ENCODE data around the gene SPANXA2.
"Not testable (repeated sequence)": the region's sequence is repeated elsewhere in the genome, so short reads cannot be mapped to it uniquely, and the experiment has no call there.

The SPANXA2 gene, protein sequence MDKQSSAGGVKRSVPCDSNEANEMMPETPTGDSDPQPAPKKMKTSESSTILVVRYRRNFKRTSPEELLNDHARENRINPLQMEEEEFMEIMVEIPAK

DNA sequence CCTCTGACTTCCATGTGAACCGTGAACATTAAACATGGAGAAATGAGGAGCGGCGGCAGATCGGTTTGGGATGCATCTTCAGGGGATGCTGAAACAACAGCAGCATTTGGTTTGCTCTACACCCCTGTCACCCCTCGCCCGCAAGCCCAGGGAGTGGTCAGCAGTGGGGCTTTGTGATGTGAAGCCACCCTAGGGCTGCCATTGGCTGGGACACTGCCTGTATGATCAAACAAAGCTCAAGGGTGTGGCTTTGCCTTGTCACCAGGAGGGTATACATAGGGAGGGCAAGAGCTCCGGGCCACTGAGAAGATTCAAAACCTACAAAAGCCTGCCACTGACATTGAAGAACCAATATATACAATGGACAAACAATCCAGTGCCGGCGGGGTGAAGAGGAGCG is at the start of gene SPANXA2:
TSS of gene SPANXA2 (plus strand) at position 301 of the 400 bp plus-strand sequence. CDS start at position 361, 60 bp downstream.
- not testable (repeated sequence) for DNase-seq (ENCODE audit: low read depth in 2 of 2)

DNA sequence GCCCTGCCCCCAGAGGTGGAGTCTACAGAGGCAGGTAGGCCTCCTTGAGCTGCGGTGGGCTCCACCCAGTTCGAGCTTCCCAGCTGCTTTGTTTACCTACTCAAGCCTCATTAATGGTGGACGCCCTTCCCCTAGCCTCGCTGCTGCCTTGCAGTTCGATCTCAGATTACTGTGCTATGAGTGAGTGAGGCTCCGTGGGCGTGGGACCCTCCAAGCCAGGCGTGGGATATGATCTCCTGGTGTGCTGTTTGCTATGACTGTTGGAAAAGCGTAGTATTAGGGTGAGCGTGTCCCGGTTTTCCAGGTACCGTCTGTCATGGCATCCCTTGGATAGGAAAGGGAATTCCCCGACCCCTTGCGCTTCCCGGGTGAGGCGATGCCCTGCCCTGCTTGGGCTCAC is 47.0 kb upstream of the SPANXA2 start:
- not testable (repeated sequence) for DNase-seq (ENCODE audit: low read depth in 2 of 2)

DNA sequence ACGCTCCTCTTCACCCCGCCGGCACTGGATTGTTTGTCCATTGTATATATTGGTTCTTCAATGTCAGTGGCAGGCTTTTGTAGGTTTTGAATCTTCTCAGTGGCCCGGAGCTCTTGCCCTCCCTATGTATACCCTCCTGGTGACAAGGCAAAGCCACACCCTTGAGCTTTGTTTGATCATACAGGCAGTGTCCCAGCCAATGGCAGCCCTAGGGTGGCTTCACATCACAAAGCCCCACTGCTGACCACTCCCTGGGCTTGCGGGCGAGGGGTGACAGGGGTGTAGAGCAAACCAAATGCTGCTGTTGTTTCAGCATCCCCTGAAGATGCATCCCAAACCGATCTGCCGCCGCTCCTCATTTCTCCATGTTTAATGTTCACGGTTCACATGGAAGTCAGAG is 4.9 kb upstream of the SPANXA2 start, which contains the start of gene SPANXA1:
TSS of gene SPANXA1 (minus strand) at position 101 of the 400 bp plus-strand sequence. CDS start at position 41, 60 bp downstream.
- DNase-seq (ENCODE audit: low read depth in 2 of 2) = not testable (repeated sequence)

DNA sequence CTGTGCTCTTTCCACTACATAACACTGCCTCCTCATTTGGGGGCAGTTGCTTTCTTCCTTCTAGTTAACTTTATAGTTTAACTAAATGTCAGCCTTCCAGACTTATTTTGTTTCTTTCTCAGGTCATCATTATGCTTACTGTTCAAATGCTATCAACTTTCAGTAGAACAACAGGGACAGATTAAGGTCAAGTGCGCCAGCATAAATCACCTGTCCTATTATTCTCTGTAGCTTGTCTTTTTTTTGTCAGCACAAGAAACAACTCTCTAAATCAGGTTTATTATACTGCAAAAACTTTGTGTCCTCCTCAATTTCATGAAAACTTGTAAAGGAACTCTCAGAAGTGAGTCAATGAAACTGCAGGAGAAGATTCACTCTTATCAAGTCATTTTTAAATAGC is 19.6 kb downstream of the SPANXA2 start:
- no peak for DNase-seq (ENCODE audit: low read depth in 2 of 2)

DNA sequence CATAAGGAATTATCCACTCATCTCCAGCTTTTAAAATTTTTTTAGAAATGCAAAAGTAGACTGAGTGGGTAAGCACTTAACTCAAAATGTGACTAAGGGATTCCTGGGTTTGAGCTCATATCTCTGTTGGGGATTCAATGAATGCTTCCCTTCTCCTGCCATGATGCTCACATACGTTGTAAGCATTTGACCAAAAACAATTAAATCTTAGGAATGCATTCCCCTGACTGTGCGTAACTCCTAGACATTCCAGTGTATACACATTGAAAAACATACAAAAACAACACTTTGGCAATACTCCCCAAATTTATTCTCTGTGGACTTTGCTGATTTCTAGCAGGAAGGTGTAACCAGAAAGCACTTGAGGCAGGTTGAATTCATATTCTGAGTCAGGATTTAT is 29.8 kb downstream of the SPANXA2 start:
- no peak for DNase-seq (ENCODE audit: low read depth in 2 of 2)

DNA sequence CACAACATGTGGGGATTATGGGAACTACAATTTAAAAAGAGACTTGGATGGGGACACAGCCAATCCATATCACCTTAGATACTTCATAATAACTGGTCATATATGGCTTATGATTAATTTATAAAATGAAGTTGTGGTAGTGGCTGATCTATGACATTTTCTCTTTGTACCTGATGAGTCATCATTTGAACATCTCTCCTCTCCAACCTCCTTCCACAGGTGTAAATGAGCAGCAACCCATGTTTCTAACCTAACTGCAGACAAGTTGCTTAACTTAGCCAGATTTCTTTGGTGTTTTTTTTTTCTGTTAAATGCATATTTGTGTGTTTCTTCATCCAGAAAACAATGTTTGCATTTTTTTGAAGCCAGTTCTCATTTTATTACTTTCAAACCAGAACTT is 42.6 kb downstream of the SPANXA2 start:
- no peak for DNase-seq (ENCODE audit: low read depth in 2 of 2)

DNA sequence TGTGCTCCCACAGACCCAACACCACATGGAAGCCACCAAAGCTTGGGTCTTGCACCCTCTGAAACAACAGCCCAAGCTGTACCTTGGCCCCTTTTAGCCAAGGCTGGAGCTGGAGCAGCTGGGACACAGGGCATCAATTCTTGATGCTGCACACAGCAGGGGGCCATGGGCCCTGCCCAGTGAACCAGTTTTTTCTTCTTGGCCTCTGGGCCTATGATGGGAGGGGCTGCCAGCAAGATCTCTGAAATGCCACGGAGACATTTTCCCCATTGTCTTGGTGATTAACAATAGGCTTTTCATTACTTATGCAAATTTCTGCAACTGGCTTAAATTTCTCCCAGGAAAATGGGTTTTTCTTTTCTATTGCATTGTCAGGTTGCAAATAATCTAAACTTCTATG is 49.0 kb downstream of the SPANXA2 start:
- no peak for DNase-seq (ENCODE audit: low read depth in 2 of 2)
